Ishikawa (cell line): ENCODE data around the gene DNAH2.

ENCODE experiments used
- EP300 ChIP-seq: IDR thresholded peaks from 2 replicates; pipeline ENCODE4 v1.6.1; 2012; ENCODE audit warnings: borderline replicate concordance
- NFIC ChIP-seq: IDR thresholded peaks from 2 replicates; pipeline ENCODE4 v1.6.1; 2012
- TEAD4 ChIP-seq: IDR thresholded peaks from 2 replicates; pipeline ENCODE4 v1.6.1; 2012
- ZBTB7A ChIP-seq: IDR thresholded peaks from 2 replicates; pipeline ENCODE4 v1.6.1; 2012; ENCODE audit warnings: low read depth
- TF ChIP-seq, protein P1 (sequence below): IDR thresholded peaks from 2 replicates; pipeline ENCODE4 v1.6.1; 2012; ENCODE audit warnings: low read depth, mild to moderate bottlenecking

DNA sequence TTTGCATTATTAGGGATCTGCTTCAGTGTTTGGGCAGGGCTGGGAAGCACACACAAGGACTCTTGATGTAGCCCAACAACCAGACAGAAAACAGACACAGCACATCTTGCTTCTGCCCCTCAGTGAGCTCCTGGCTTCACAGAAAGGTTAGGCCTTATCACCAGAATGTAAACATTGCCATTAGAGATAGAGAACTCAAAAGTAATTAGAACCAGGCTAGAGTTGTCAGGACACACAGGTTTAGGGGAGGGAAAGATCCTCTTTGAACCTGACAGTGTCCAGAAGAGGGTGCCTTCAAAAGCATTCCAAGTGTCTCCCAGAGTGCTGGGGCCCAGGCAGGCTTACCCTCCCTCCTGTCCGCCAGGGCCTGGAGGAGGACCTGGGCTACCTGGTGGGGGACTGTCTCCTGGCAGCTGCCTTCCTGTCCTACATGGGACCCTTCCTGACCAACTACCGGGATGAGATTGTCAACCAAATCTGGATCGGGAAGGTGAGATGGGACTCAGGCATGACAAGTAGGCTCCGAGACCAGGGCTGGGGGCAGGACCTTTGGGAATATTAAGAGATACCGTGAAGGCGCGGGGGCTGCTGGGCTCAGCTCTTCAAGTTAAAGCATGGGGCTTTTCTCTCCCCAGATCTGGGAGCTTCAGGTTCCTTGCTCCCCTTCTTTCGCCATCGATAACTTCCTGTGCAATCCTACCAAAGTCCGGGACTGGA, 99.5 kb downstream of the DNAH2 start:
- TF ChIP-seq, protein P1, sequence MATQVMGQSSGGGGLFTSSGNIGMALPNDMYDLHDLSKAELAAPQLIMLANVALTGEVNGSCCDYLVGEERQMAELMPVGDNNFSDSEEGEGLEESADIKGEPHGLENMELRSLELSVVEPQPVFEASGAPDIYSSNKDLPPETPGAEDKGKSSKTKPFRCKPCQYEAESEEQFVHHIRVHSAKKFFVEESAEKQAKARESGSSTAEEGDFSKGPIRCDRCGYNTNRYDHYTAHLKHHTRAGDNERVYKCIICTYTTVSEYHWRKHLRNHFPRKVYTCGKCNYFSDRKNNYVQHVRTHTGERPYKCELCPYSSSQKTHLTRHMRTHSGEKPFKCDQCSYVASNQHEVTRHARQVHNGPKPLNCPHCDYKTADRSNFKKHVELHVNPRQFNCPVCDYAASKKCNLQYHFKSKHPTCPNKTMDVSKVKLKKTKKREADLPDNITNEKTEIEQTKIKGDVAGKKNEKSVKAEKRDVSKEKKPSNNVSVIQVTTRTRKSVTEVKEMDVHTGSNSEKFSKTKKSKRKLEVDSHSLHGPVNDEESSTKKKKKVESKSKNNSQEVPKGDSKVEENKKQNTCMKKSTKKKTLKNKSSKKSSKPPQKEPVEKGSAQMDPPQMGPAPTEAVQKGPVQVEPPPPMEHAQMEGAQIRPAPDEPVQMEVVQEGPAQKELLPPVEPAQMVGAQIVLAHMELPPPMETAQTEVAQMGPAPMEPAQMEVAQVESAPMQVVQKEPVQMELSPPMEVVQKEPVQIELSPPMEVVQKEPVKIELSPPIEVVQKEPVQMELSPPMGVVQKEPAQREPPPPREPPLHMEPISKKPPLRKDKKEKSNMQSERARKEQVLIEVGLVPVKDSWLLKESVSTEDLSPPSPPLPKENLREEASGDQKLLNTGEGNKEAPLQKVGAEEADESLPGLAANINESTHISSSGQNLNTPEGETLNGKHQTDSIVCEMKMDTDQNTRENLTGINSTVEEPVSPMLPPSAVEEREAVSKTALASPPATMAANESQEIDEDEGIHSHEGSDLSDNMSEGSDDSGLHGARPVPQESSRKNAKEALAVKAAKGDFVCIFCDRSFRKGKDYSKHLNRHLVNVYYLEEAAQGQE: no peak
- TF ChIP-seq TEAD4 (no peak), EP300 (no peak), ZBTB7A (no peak), NFIC (no peak)
